HepG2 (cell line): ENCODE measurements around the gene RHBDD1. TPM values are rescaled to one million over a fixed set of nuclear protein-coding genes. Genes with fewer than 3 reads are reported as not detected.

ENCODE experiments used
- ATRX ChIP-seq: sonication (generic); formaldehyde crosslinking; IDR thresholded peaks from 2 replicates; pipeline ENCODE4 v1.4.0; 2020; ENCODE audit warnings: missing genetic modification reagents, borderline replicate concordance
- CHCHD3 ChIP-seq: sonication (generic); formaldehyde crosslinking; IDR thresholded peaks from 2 replicates; pipeline ENCODE4 v1.8.0; 2022; ENCODE audit warnings: mild to moderate bottlenecking, missing genetic modification reagents, moderate library complexity
- HMGA1 ChIP-seq: sonication (generic); formaldehyde crosslinking; conservative IDR thresholded peaks from 2 replicates; pipeline ENCODE4 v1.4.0; 2020; ENCODE audit warnings: missing genetic modification reagents
- KAT2B ChIP-seq: fragments of 150-350 bp; IDR thresholded peaks from 2 replicates; pipeline ENCODE4 v1.6.1; 2014; ENCODE audit warnings: low read depth, low read length, borderline replicate concordance
- NAIF1 ChIP-seq: sonication (generic); formaldehyde crosslinking; IDR thresholded peaks from 2 replicates; pipeline ENCODE4 v1.5.0; 2020; ENCODE audit warnings: mild to moderate bottlenecking, missing genetic modification reagents, borderline replicate concordance
- POGZ ChIP-seq: sonication (generic); formaldehyde crosslinking; IDR thresholded peaks from 2 replicates; pipeline ENCODE4 v1.4.0; 2020; ENCODE audit warnings: mild to moderate bottlenecking, missing genetic modification reagents
- SATB2 ChIP-seq: sonication (generic); formaldehyde crosslinking; IDR thresholded peaks from 2 replicates; pipeline ENCODE4 v1.5.0; 2020; ENCODE audit warnings: missing genetic modification reagents
- USF2 ChIP-seq, 2 experiments: sonication (generic) in 1 of 2; formaldehyde crosslinking in 1 of 2; IDR thresholded peaks; 2 replicates each; pipeline versions ENCODE4 v1.5.1 to v1.6.1; 2011 to 2020; ENCODE audit warnings: borderline replicate concordance in 1 of 2, low read depth in 1 of 2, low read length in 1 of 2, mild to moderate bottlenecking in 1 of 2, missing genetic modification reagents in 1 of 2, moderate library complexity in 1 of 2
- ZBTB10 ChIP-seq: sonication (generic); formaldehyde crosslinking; IDR thresholded peaks from 2 replicates; pipeline ENCODE4 v1.4.0; 2020; ENCODE audit warnings: missing genetic modification reagents, borderline replicate concordance
- ZNF326 ChIP-seq: sonication (generic); formaldehyde crosslinking; IDR thresholded peaks from 2 replicates; pipeline ENCODE4 v1.4.0; 2020; ENCODE audit warnings: missing genetic modification reagents, borderline replicate concordance
- ZNF362 ChIP-seq: sonication (generic); formaldehyde crosslinking; IDR thresholded peaks from 2 replicates; pipeline ENCODE4 v1.4.0; 2020; ENCODE audit warnings: missing genetic modification reagents, mild to moderate bottlenecking, borderline replicate concordance
- ZNF549 ChIP-seq: sonication (generic); formaldehyde crosslinking; IDR thresholded peaks from 2 replicates; pipeline ENCODE4 v1.5.0; 2020; ENCODE audit warnings: missing genetic modification reagents
- ZNF614 ChIP-seq: IDR thresholded peaks from 2 replicates; pipeline ENCODE4 v1.6.1; 2018; ENCODE audit warnings: missing biosample characterization, missing genetic modification reagents, inconsistent platforms, borderline replicate concordance
- ZNF670 ChIP-seq: sonication (generic); formaldehyde crosslinking; IDR thresholded peaks from 2 replicates; pipeline ENCODE4 v1.8.0; 2022; ENCODE audit warnings: mild to moderate bottlenecking, missing genetic modification reagents, borderline replicate concordance
- ZNF772 ChIP-seq: sonication (generic); formaldehyde crosslinking; IDR thresholded peaks from 2 replicates; pipeline ENCODE4 v1.5.0; 2020; ENCODE audit warnings: mild to moderate bottlenecking, missing genetic modification reagents
- polyA plus RNA-seq, 8 experiments: library from polyadenylated mRNA; depleted of rRNA in 3 of 8; stranded (reverse) in 7 of 8; unstranded in 1 of 8; fragments of >200 nt; fragmentation: Illumina TruSeq in 4 of 8; extraction: Trizol in 4 of 8; gene quantifications; 2 replicates each; pipeline versions ENCODE4 v1.2.1 to v1.2.3, GENCODE V29; 2011 to 2016; ENCODE audit warnings: low read depth in 4 of 8, missing spikeins in 1 of 8, mixed read lengths in 1 of 8; ENCODE audit not compliant: insufficient read depth in 1 of 8
- total RNA-seq, 5 experiments: library from RNA; depleted of rRNA; stranded (reverse); fragments of >200 nt; fragmentation: Illumina TruSeq; extraction: Trizol; gene quantifications; 2 replicates each; pipeline ENCODE4 v1.2.3, GENCODE V29; 2016; ENCODE audit warnings: low read depth in 1 of 5
- TF ChIP-seq, protein P1 (sequence below): sonication (generic); formaldehyde crosslinking; IDR thresholded peaks from 2 replicates; pipeline ENCODE4 v1.4.0; 2020; ENCODE audit warnings: mild to moderate bottlenecking, missing genetic modification reagents, borderline replicate concordance
- TF ChIP-seq, protein P2 (sequence below): sonication (generic); formaldehyde crosslinking; IDR thresholded peaks from 2 replicates; pipeline ENCODE4 v1.8.1; 2023; ENCODE audit warnings: mild to moderate bottlenecking, missing genetic modification reagents, borderline replicate concordance

RHBDD1 gene
- total and polyA plus RNA-seq, 2 of the 13 experiments (the other 11 are each of a cell fraction or from before 2014, with no cell fraction given): 8.2 to 9.5 TPM

DNA sequence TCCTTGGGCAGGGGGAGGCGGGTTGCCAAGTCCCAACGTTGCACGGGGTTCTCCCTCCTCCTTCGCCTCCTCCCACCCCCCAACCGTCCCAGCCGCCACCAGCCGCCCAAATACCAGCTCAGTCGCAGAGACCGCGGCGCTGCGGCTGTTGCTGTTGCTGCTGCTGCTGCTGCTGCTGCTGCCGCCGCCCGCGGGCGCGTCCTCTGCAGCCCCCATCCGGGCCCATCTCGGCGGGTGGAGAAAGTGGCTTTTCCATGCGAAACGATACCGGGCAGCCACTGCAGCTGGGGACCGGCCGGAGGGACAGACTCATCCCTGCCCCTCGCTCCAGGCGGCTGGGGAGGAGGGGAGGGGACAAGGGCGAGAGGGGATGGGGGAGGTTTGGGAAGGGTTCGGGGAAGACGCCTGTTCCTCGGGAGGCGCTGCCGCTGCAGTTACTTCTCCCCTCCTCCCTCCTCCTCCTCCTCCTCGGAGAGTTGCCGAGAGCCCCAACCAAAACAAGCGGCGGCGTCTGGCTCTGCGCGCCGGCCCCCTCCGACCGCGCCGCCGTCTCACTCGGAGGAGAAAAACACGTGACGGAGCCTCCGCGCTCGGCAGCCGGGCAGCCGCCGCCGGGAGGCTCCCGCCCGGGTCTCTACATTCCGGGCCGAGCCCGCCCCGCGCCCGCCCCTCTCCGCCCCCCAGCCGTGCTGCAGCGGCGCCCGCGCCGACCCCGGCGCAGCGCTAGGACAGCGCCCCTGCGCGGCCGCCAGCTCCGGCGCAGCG lies 36.5 kb upstream of the RHBDD1 start, which contains the start of gene IRS1 (continued):
- TF ChIP-seq ZBTB10 (no peak), SATB2 (CRISPR knock-in tag) (no peak), ZNF549 (CRISPR knock-in tag) (no peak), USF2 (IDR thresholded peaks at IDR 0.05; ENCODE audit: low read depth, low read length) (no peak), USF2 (CRISPR knock-in tag; IDR thresholded peaks at IDR 0.05; ENCODE audit: borderline replicate concordance) (no peak), ZNF772 (CRISPR knock-in tag) (no peak), ZNF670 (no peak), ZNF362 (CRISPR knock-in tag) (peak; percentile 33; the same call in 1 of the 2 replicates), POGZ (peak; percentile 45), HMGA1 (CRISPR knock-in tag) (no peak), ZNF614 (CRISPR knock-in tag) (no peak; the same call in 1 of the 2 replicates), CHCHD3 (CRISPR knock-in tag) (no peak), ZNF326 (CRISPR knock-in tag) (no peak), KAT2B (no peak), ATRX (CRISPR knock-in tag) (no peak), NAIF1 (CRISPR knock-in tag) (no peak)
- TF ChIP-seq, protein P1, sequence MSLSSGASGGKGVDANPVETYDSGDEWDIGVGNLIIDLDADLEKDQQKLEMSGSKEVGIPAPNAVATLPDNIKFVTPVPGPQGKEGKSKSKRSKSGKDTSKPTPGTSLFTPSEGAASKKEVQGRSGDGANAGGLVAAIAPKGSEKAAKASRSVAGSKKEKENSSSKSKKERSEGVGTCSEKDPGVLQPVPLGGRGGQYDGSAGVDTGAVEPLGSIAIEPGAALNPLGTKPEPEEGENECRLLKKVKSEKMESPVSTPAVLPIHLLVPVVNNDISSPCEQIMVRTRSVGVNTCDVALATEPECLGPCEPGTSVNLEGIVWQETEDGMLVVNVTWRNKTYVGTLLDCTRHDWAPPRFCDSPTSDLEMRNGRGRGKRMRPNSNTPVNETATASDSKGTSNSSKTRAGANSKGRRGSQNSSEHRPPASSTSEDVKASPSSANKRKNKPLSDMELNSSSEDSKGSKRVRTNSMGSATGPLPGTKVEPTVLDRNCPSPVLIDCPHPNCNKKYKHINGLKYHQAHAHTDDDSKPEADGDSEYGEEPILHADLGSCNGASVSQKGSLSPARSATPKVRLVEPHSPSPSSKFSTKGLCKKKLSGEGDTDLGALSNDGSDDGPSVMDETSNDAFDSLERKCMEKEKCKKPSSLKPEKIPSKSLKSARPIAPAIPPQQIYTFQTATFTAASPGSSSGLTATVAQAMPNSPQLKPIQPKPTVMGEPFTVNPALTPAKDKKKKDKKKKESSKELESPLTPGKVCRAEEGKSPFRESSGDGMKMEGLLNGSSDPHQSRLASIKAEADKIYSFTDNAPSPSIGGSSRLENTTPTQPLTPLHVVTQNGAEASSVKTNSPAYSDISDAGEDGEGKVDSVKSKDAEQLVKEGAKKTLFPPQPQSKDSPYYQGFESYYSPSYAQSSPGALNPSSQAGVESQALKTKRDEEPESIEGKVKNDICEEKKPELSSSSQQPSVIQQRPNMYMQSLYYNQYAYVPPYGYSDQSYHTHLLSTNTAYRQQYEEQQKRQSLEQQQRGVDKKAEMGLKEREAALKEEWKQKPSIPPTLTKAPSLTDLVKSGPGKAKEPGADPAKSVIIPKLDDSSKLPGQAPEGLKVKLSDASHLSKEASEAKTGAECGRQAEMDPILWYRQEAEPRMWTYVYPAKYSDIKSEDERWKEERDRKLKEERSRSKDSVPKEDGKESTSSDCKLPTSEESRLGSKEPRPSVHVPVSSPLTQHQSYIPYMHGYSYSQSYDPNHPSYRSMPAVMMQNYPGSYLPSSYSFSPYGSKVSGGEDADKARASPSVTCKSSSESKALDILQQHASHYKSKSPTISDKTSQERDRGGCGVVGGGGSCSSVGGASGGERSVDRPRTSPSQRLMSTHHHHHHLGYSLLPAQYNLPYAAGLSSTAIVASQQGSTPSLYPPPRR (CRISPR knock-in tag): 0 out of 2 replicates have a peak, but pooled peaks have one; percentile 44
- TF ChIP-seq, protein P2, sequence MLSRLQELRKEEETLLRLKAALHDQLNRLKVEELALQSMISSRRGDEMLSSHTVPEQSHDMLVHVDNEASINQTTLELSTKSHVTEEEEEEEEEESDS: no peak
